GM19395 (cell line): ENCODE data around the gene C10orf105.

Source experiments
- ATAC-seq: cut with Tn5 transposase; IDR thresholded peaks from one replicate; pipeline ENCODE4 v1.9.1; 2021; ENCODE audit warnings: mild to moderate bottlenecking, moderate library complexity; ENCODE audit not compliant: unreplicated experiment

C10orf105 gene

GRCh38 chr10:71719464-71720201 lies at the start of gene C10orf105:
Gene C10orf105, minus strand, starts transcription at chr10:71719778. Its CDS starts 3,441 bp downstream, at chr10:71716337.
- no peak for ATAC-seq

GRCh38 chr10:71767420-71768035 lies 48.0 kb upstream of the C10orf105 start:
- no peak for ATAC-seq

- ATAC-seq, result no peak
These were observed 47.3 kb upstream of the C10orf105 start for GRCh38 chr10:71766717-71767419.

- ATAC-seq, result no peak
These were observed 46.5 kb upstream of the C10orf105 start for GRCh38 chr10:71765906-71766716.

- ATAC-seq, result no peak
These were observed 45.8 kb upstream of the C10orf105 start for GRCh38 chr10:71765176-71765904.

- no peak for ATAC-seq
These were observed 44.0 kb upstream of the C10orf105 start for GRCh38 chr10:71763352-71764127.

GRCh38 chr10:71762324-71762723 lies 42.7 kb upstream of the C10orf105 start:
- no peak for ATAC-seq

GRCh38 chr10:71761541-71762113 lies 42.0 kb upstream of the C10orf105 start:
- ATAC-seq, result no peak

GRCh38 chr10:71761105-71761511 lies 41.5 kb upstream of the C10orf105 start:
- no peak for ATAC-seq

GRCh38 chr10:71757399-71757922 lies 37.9 kb upstream of the C10orf105 start:
- no peak for ATAC-seq

- no peak for ATAC-seq
These were observed 37.0 kb upstream of the C10orf105 start for GRCh38 chr10:71756311-71757191.

- ATAC-seq, result no peak
These were observed 35.8 kb upstream of the C10orf105 start for GRCh38 chr10:71755179-71755879.

- ATAC-seq, result no peak
These were observed 35.0 kb upstream of the C10orf105 start for GRCh38 chr10:71754562-71754961.

- ATAC-seq, result no peak
These were observed 34.5 kb upstream of the C10orf105 start for GRCh38 chr10:71753960-71754505.

- no peak for ATAC-seq
These were observed 33.7 kb upstream of the C10orf105 start for GRCh38 chr10:71753091-71753959.

GRCh38 chr10:71752391-71753090 lies 33.0 kb upstream of the C10orf105 start:
- ATAC-seq, result no peak
